NCI-H146 treated with DMSO at 0.1 percent for 48 hours (cell line): ENCODE results near the gene DPY19L1.
"Not testable (repeated sequence)": the region's sequence is repeated elsewhere in the genome, so short reads cannot be mapped to it uniquely, and the experiment has no call there.

Experiments
- DNase-seq: peaks from one replicate; lab custom pipeline; 2025; ENCODE audit not compliant: unreplicated experiment; lab: John Stamatoyannopoulos, UW

DPY19L1 gene

DNA sequence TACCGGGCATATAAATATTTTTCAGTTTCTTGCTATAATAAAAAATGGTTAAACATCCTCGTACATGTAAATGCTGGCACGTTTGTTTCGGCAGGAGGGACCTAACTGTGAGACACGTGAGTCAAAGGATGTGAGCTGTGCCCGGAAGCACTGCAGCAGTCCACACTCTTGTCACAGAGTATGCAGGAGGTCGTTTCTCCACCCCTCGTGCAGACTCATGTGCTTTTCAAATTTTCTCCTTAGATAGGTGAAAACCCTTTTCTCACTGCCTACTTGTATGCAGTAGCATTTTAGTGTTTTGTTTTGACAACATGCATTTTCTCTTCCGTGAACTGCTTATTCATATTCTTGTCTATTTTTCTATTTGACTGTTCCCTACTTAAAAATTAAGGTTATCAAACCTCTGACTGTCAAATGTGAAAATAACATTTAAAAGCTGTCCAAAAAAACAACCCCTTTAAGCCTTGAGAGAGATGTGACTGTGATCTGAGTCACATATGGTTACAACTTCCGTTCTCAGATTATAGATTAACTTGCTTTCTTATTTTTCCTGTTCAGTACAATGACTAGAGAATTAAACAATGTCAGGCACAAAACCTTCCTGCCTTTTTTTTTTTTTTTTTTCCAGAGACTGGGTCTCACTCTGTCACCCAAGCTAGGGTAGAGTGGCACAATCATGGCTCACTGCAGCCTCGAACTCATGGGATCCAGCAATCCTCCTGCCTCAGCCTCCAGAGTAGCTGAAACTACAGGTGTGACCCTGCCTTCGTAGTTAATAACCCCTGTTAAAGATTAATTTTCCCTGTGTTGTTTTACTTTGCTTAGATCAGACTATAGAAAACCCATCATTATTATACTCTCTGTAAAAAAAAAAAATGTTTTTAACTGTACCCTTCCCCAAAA, 45.1 kb downstream of the DPY19L1 start:
- no peak for DNase-seq

DNA sequence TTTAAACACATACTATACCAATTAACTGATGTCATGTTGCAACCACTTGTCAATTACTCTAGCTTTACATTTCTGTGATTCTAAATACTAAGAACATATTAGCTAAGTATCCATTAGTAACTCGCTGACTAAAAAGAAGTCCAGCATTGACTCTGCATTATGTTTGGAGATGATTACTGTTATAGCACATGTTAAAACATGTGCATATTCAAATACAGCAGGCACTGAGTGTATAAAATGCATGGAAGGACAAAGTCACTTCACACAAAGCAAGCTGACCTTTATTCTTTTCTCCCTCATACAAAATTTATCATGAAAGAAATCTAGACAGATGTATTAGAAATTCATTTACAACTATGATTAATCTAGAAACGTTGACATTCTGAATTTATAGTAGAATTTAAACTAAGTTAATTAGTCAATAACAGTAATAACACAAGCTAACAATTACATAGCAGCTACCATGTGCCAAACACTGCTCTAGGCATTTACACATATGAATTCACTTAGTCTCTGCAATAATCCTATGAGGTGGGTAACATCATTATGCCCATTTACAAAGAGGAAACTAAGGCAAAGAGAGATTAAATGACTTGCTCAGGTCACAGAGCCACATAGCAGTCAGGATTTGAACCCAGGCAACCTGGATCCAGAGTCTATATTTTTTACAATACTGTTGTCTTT, 48.7 kb downstream of the DPY19L1 start:
- not testable (repeated sequence) for DNase-seq

DNA sequence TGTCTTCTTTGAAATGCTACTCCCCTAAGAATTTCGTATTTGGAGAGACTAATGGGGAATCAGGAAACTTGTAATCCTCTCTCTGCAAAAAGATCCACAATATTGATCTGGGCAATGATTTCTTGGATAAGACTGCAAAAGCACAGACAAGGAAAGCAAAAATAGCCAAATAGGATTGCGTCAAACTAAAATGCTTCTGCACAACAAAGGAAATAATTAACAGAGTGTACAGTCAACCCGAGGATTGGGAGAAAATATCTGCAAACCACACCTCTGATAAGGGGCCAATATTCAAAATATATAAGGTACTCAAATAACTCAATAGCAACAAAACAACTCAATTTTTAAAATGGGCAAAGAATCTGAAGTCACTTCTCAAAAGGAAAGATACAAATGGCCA, 52.1 kb downstream of the DPY19L1 start:
- not testable (repeated sequence) for DNase-seq

DNA sequence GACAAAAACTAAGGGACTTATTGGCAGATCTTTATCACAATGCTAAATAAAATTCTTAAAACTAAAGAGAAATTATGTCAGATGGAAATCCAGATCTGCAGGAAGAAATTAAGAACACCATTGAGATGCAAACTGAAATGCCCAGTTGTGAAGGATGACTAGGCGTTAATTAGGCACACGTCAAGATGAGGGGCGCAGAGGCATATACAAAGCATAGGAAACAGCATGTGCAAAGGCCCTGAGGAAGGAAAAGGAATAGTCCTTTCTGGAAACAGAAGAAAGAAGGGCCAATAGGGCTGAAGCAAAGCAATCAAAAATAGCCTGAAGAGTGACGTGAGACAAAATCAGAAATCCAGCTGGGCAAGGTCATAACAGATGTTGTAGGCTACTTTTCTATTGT, 53.1 kb downstream of the DPY19L1 start:
- not testable (repeated sequence) for DNase-seq

DNA sequence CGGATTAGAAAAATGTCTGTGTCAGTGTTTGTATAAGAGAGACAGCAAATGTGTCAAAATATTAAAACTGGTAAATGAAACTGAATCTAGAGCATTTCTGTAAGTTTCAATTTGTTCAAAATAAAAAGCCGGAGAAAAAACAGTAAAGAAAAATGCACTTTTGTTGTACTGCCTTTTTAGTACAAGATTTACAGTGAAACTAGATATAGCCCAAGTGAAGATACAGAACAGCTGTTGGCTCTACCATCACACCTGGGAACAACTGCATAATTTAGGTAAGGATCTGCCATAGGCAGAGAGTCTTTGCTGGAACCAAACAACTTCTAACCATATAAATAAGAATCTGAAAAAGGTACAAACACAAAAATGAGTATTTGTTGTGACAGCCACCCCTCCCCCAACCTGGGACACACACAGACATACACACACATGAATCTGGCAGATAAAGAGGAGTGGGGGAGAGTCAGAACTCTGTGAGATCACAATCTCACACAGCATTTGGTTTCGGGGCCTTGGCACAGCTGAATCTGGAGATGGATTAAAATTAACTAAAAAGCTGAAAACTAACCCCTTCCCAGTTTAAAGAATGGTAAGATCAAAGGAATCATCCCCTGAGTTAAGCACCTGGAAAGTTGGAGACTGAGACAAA, 54.8 kb downstream of the DPY19L1 start:
- DNase-seq = no peak

DNA sequence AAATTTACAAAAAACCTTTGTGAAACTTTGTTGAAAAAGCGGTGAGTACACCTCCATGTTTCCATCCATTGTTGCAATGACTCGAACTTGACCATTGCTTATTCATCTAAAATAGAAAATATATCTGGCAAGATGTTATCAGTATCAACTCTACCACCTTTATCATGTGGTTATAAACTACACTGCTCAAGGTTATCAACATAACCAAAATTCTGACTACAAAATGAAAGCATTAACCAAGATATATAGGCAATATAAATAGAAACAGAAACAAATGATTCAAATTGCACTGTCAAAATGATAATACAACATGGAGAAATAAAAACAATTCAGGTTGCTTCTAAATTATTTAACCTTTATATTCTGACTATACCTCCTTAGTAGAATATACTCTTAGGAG, 58.2 kb downstream of the DPY19L1 start:
- not testable (repeated sequence) for DNase-seq

DNA sequence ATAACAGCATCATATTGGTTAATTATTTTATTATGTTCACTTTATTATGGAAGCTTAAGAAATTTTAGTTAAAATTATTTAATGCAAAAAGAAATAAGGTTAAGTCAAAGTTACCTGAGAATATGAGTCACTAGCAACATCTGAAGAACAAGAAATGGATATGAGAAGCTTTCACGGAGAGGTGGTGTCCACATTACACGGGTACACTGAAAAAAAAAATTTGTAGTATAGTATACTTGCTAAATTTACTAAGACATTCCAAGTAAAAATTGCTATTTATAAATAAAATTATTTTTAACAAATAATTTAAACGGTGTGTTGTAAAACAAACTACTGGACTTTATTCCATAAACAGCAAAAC, 63.9 kb downstream of the DPY19L1 start:
- no peak for DNase-seq

DNA sequence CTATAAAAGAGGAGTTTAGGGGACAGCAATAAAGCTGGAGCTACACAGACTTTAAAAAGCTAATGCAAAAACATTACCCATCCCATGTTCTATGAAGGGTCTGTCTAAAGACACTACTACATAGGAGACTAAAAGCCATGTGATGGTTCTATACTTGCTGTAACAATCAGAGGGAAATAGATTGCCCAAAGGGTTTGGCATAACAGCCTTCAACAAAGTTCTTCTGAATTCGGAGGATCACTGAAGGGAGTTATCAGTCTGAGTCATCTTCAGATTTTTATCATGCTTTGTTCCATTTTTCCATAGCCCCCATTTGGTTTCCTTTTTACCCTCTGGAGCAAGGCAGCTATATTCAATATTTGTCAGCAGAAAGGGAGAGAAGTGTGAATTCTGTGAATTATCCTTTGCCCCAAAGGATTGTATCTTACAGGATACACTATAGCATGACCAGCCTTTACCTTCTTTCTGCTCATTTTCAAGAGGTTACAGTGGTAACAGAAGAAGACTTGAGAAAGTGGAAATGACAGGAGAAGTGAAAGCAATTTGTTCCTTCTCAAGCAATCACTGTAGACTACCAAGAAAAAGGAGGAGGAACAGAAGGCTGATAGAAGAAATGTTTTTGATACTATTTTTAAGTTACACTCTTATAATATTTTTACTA, 64.4 kb downstream of the DPY19L1 start:
- not testable (repeated sequence) for DNase-seq

DNA sequence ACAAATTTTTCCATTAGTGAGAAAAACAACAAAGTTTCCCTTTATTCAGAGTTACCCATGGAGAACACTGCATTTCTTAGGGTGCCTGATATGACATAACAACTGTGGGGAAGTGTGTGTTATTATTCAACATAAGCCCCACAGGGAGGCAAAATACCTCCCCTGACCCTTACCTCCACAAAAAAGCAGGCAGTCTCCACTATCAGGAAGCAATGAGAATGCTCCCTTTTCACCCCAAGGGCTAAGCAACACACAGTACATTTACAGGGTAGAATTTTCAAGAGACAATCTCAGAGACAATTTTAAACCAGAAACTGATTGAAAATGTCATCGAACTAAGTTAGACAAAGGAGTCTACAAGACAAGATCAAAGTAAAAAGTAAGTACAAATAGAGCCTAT, 69.5 kb downstream of the DPY19L1 start:
- not testable (repeated sequence) for DNase-seq

DNA sequence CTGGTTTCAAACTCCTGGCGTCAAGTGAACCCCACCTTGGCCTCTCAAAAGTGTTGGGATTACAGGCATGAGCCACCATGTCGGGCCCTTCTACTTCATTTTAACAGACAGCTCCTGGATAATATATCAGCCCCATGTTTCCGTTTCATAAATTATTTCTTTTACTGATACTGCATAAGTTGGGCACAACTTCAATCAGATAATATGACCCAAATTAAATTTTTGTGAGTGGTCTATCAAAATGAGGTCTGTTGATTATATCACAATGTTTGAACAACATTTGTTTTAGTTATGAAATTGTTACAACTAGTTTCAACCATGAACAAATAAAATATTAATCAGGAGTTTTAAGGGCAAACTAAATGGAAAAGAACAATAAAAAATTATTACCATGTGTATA, 70.8 kb downstream of the DPY19L1 start:
- not testable (repeated sequence) for DNase-seq

DNA sequence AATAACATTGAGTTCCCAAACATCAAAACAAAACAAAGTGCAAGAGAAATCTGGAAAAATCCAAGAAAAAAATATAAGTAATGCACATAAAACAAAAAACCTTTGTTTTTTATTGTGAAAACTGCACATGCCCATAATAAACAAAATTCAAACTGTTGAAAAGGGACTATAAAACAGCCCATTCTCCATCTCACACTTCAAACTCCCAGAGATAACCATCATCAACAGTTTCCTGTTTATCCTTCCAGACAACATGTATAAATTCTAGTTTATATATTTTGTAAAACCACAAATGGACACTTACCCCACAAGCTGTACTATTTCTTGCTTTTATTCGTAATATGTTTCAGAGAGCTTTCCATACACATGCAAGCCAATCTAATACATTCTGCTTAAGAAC, 79.3 kb downstream of the DPY19L1 start:
- no peak for DNase-seq

DNA sequence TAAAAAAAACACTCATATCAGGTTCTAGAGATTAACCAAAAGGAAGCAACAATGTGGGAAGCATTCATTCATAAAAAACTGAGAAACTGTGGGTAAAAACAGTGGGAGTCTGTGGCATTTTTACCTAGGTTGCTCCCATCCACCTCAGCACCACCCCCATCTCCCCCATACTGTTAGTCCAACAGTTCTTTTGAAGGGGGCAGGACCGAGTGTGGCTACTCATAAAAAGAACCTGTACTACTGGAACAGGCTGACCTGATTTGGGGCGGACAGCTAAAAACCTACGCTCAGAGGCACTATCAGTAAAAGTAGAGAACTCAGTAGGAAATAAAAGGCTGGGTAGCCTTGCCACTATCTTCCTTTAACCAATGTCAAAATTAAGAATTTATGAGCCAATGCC, 84.5 kb downstream of the DPY19L1 start:
- DNase-seq = no peak

DNA sequence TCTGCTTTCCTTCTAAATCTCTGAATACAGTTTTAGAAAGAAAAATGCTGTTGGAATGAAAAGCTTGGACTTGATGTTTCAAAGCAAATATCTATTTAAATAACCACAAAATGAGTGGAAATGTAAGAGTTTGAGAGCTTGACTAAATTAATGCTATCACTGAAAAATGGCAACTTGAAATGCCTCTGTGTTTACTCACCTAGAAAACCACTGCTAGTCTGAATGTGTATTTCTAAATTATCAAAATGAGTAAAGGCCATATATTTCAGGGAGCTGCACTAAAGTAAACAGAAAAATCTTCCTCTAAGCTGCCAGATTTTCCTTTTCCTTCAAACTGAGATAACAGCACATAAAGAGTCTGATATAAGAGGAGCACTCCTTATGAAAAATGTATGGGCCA, 87.9 kb downstream of the DPY19L1 start:
- DNase-seq = no peak

DNA sequence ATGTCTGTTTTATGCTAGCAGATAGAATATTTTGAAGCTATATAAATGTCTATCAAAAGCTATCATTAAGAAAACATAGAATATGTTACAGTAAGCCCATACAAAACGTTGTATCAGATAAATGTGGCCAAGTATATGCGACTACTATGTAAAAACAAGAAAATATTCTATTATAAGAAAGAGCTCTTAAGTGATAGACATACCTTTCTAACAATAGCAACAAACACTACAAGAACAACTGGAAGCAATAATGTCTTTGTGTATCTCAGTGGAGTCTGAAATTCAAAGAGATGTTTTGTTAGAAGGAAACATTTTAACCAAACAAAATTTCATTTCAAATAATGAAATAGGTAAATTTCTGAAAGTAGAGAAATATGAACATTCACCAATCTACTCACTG, 89.9 kb downstream of the DPY19L1 start:
- not testable (repeated sequence) for DNase-seq

DNA sequence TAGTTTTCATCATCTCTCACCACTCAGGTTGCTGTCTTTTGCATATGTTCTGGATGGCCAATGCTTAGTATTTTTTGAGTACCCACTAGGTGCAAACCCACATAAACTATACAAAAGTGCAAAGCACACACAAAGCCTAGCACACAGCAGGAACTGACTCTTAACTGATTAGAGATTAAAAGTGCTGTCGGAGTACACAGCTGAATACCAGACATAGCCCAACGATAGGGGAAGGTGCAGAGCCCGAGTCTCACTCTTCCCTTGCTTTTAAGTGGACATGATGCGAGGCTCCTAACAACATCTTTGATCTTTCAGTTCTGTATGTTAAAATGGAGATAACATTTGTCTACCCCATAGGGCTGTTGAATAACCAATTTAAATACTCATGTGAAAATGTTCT, 90.8 kb downstream of the DPY19L1 start:
- no peak for DNase-seq

DNA sequence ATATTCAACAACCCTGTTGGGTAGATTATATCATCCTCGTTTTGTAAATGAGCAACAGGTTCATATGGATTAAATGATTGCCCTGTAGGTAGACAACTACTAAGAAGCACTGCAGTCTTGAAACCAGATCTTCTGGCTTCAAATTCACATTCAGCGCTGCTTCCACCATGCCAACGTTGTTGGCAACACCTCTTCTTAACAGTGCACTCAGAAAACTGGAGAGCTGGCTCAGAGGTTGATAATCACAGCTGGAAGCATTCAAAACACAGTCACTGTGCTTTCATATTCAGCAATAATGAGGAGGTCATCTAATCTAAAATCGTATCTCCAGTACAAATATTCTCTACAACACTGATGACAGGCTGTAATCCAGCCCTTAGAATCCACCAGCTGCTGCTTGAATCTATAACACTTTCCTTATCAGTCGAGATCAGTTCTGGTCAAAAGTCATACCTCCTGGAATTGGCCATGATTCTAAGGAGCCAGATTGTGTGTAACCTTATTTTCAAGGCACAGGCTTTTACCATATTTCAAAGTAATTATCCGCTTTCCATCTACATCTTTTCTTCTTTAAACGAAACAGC, 91.3 kb downstream of the DPY19L1 start:
- peak; percentile 20 for DNase-seq

DNA sequence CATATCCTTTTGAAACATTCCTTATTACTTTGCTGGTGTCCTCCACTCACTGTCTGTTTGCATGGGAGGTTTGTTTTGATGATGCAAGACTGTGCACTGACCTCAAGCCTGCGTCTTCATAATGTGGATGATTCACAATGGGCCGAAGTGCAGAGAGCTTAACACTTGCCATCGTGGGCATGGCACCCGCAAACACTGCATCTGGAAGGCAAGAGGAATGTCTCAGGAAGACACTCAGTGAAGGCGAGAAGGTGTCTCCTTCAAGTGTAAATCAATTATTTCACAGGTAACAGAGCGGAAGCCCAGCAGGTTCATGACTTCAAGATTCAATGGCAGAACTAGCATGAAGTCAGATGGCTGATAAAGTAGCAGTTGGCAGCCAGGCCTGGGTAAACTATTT, 98.1 kb downstream of the DPY19L1 start:
- DNase-seq = no peak

DNA sequence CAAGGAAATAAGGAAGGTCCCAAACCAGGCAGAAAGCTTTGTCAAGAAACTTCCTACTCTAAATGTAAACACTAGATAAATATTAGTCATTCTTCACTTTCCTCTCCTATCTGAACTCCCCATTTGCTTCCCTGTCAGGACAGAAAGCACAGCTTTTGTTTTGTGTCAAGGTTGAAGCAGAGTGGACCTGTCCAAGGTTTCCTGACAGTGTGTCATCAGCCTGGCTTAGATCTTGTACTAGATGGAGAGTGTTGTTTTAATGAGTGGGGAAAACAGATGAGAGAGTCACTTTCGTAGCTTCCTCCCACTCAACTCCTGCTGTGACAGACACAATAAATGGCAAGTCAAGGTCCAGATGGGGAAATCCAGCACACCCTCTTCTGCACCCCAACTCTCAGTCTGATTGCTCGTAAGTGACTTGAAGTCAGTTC, 101.5 kb downstream of the DPY19L1 start:
- not testable (repeated sequence) for DNase-seq

DNA sequence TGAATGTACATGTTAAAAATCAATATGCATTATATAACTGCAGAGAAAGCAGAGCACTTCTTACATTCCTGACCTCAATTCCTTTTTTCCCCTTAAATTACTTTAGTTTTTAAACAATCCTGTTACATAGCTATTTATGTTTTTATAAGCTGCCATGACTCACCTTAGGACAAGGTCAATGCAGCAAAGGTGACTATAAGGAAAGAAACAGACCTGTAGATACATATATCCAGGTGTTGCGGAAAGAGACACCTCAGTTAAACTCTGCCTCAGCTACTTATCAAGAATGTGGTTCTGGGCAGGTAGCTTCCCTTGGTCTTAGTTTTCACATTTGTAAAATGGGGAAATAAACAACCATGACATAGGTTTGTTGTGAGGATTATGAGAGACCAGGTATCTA, 105.5 kb downstream of the DPY19L1 start:
- no peak for DNase-seq

DNA sequence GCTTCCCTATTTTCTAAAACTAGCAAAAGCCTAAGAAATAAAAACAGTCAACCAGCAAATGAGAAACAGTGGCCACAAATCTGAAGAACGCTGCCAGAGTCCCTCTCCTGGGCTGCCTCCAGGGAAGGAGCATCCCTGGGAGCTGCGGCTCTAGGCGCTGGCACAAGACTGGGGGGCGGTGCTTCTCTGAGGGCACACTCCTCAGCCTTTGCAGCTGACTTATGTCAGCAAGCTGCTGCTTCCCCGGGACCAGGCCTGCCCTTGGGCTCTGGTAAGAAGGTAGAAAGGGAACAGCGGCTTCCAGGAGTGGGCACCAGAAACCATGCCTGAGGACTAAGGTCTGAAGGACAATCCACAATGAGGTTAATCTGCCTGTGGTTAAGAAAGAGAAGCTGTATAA, 107.5 kb downstream of the DPY19L1 start:
- DNase-seq = not testable (repeated sequence)

DNA sequence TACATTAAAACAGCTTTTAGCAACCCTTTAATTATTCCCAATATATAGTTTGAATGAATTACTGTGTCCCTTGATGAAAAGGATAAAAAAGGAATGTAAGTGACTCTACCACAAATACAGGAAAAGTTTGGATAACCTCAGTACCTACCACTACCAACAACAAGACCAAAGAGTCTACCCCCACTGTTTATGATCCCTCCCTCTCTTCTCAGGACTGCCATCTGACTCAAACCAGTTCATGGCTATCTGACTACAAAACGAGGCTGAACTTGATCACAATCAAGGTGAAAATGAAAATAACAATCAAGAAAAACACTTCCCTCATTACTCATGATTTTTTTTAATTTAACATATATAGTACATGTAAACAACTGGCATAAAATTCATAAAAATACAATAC, 108.7 kb downstream of the DPY19L1 start:
- DNase-seq = no peak
